DLD1 (cell line): ENCODE measurements around the gene MYL12B.

ENCODE experiments used
- in situ Hi-C: cut with HindIII; loops from 2 replicates; pipeline ENCODE4 v1.10.0; 2017; ENCODE audit warnings: low sequenced_read_pairs

Gene MYL12B

GRCh38 chr18:3234457-3234856, 27.5 kb upstream of the MYL12B start:
- in situ Hi-C loops: no loop called here

GRCh38 chr18:3235846-3236245, 26.1 kb upstream of the MYL12B start:
- in situ Hi-C loops: no loop called here

GRCh38 chr18:3236470-3236869, 25.5 kb upstream of the MYL12B start:
- in situ Hi-C loops: no loop called here

GRCh38 chr18:3238742-3239141, 23.2 kb upstream of the MYL12B start:
- in situ Hi-C loops: no loop called here

- in situ Hi-C loops: no loop called here
Measured at GRCh38 chr18:3245185-3245564, 16.8 kb upstream of the MYL12B start.

- in situ Hi-C loops: no loop called here
Measured at GRCh38 chr18:3245853-3246634, 15.9 kb upstream of the MYL12B start.

GRCh38 chr18:3246635-3247239, 15.2 kb upstream of the MYL12B start:
- in situ Hi-C loops: no loop called here

GRCh38 chr18:3247240-3248061, 14.5 kb upstream of the MYL12B start, which contains the start of gene MYL12A:
MYL12A (plus strand) TSS chr18:3247801; CDS start chr18:3253248, 5,447 bp downstream.
- in situ Hi-C loops: no loop called here

- in situ Hi-C loops: no loop called here
Measured at GRCh38 chr18:3248062-3248657, 13.8 kb upstream of the MYL12B start.

GRCh38 chr18:3248658-3249359, 13.1 kb upstream of the MYL12B start:
- in situ Hi-C loops: no loop called here

GRCh38 chr18:3250237-3251107, 11.5 kb upstream of the MYL12B start:
- in situ Hi-C loops: no loop called here

GRCh38 chr18:3251249-3251962, 10.5 kb upstream of the MYL12B start:
- in situ Hi-C loops: no loop called here

- in situ Hi-C loops: no loop called here
Measured at GRCh38 chr18:3251963-3252277, 10.0 kb upstream of the MYL12B start.

- in situ Hi-C loops: no loop called here
Measured at GRCh38 chr18:3252843-3253242, 9.1 kb upstream of the MYL12B start.

- in situ Hi-C loops: no loop called here
Measured at GRCh38 chr18:3254725-3255124, 7.2 kb upstream of the MYL12B start.

GRCh38 chr18:3255611-3256165, 6.2 kb upstream of the MYL12B start:
- in situ Hi-C loops: no loop called here

- in situ Hi-C loops: no loop called here
Measured at GRCh38 chr18:3256693-3257626, 5.0 kb upstream of the MYL12B start.

- in situ Hi-C loops: no loop called here
Measured at GRCh38 chr18:3257627-3258120, 4.3 kb upstream of the MYL12B start.
